Stomach smooth muscle (tissue), 2 donors: ENCODE measurements around the gene XKR3.
"Not testable (repeated sequence)": the region's sequence is repeated elsewhere in the genome, so short reads cannot be mapped to it uniquely, and the experiment has no call there.

Source experiments
- H3K27ac ChIP-seq: one replicate; pipeline ENCODE4 v1.7.0; 2013; ENCODE audit warnings: mild to moderate bottlenecking, low read length, inconsistent platforms
- H3K27me3 ChIP-seq, 2 donors: one replicate each; pipeline ENCODE4 v1.7.0; 2013; ENCODE audit warnings: low read length in 2 of 2; ENCODE audit not compliant: insufficient read depth in 2 of 2, control insufficient read depth in 1 of 2
- H3K36me3 ChIP-seq, 2 donors: one replicate each; pipeline ENCODE4 v1.7.0; 2013; ENCODE audit warnings: low read length in 2 of 2; ENCODE audit not compliant: control insufficient read depth in 2 of 2, insufficient read depth in 2 of 2
- H3K4me1 ChIP-seq: one replicate; pipeline ENCODE4 v1.7.0; 2013; ENCODE audit warnings: low read length; ENCODE audit not compliant: control insufficient read depth, insufficient read depth
- H3K4me3 ChIP-seq, 2 donors: one replicate each; pipeline ENCODE4 v1.7.0; 2013; ENCODE audit warnings: low read length in 2 of 2
- H3K9ac ChIP-seq, 2 donors: one replicate each; pipeline ENCODE4 v1.7.0; 2013; ENCODE audit warnings: low read length in 2 of 2, mild to moderate bottlenecking in 1 of 2
- H3K9me3 ChIP-seq, 2 donors: one replicate each; pipeline ENCODE4 v1.7.0; 2013; ENCODE audit warnings: low read length in 2 of 2; ENCODE audit not compliant: control insufficient read depth in 2 of 2
- donor health status: healthy.
- donor health status: Pancreatic carcinoma.

The XKR3 gene

GRCh38 chr22:16748160-16748929, 76.9 kb downstream of the XKR3 start:
- not testable (repeated sequence) for H3K36me3 ChIP-seq, H3K27ac ChIP-seq, H3K9ac ChIP-seq, H3K27me3 ChIP-seq, H3K4me1 ChIP-seq, H3K9me3 ChIP-seq, H3K4me3 ChIP-seq

- not testable (repeated sequence) for H3K27me3 ChIP-seq, H3K27ac ChIP-seq, H3K4me1 ChIP-seq, H3K4me3 ChIP-seq, H3K36me3 ChIP-seq, H3K9ac ChIP-seq, H3K9me3 ChIP-seq
These were observed 77.7 kb downstream of the XKR3 start for GRCh38 chr22:16747266-16748159.

GRCh38 chr22:16734271-16734670, 90.9 kb downstream of the XKR3 start:
- not testable (repeated sequence) for H3K27me3 ChIP-seq, H3K9ac ChIP-seq, H3K36me3 ChIP-seq, H3K27ac ChIP-seq, H3K9me3 ChIP-seq, H3K4me1 ChIP-seq, H3K4me3 ChIP-seq
